Hematopoietic multipotent progenitor cell (in vitro differentiated cells): ENCODE results near the gene PIPOX. TPM values are rescaled to one million over a fixed set of nuclear protein-coding genes. Genes with fewer than 3 reads are reported as not detected.
"Not testable (repeated sequence)": the region's sequence is repeated elsewhere in the genome, so short reads cannot be mapped to it uniquely, and the experiment has no call there.

Experiments
- DNase-seq, 3 donors: peaks; one replicate each; pipeline ENCODE4 v3.0.0-alpha.2; 2011 to 2015; ENCODE audit warnings: low read depth in 2 of 3, low spot score in 2 of 3
- total RNA-seq: library from RNA; depleted of rRNA; stranded (reverse); fragments of >200 nt; gene quantifications from one replicate; pipeline ENCODE4 v1.2.3, GENCODE V29; 2012

Gene PIPOX
- total RNA-seq, 1 donor = 9.7 TPM

DNA sequence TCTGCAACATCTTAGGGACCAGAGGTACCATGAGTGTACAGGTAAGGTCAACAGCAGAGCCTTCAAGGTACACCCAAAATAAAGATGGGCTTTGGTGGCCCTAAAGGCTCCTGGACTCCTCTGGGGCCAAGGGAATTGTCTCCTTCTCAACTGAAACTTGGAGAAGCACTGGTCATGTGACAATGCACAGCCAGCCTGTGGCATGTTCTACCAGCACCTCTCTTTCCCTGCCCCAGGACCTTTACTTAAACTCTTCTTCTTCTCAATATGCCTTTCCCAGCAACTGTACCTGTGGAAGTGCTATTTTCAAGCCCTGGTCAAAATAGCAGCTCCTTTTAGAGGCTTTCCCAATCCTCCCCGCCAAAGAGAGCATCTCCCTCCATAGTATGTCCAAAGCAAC, 28.4 kb downstream of the PIPOX start:
- DNase-seq = no peak

DNA sequence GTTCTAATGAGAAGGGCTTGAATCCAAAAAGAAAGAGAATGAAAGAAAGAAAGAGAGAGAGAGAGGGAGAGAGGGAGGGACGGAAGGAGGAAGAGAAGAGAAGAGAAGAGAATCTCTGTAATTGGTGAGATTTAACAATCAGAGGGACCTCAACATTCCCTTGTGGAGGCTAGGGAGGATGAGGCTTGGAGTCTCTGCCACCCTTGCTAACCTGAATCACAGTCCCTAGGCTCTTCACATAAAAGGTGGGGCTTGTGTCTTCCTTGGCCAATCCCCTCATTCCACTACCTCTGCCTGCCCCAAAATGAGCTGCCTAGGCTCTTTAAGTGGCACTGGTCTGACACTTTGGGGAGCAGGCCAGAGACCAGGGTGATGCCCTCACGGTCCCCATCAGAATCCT, 30.1 kb downstream of the PIPOX start:
- DNase-seq = no peak

DNA sequence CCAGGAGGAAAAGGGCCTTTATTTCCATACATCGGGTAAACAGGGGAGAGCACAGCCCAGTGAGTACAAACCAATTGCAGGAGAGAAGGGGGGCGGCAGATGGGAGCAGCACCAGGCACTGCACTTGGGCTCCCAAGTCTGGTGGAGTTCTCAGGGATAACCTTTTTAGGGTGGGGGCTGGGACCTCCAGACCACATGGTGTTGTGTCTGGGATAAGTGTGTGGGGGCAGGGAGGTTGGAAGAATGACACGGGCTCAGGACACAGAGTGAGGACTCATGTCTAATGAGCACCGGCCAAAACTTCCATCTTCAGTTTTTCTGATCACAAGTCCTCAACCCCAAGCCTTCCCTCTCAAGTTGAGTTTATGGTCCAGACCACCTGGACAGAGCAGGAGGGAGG, 30.6 kb downstream of the PIPOX start:
- no peak for DNase-seq

DNA sequence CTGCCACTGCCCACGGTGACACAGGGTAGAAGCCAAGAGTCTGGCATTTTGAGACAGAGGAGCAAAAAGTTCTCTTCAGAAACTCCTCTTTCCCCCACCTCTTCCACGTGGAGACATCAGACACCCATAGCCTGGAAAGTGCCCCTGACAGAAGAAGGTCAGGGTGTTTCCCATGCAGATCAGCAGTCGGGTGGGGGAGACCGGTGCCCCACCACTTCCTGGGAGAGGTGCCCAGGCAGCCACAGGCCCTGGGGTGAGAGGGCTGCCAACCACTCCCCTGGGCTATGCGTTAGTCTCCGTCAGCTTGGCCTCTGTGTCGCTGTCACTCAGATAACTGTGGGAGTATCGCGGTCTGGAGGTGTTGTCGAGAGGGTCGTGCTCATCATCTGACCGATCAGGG, 31.5 kb downstream of the PIPOX start:
- DNase-seq = no peak

DNA sequence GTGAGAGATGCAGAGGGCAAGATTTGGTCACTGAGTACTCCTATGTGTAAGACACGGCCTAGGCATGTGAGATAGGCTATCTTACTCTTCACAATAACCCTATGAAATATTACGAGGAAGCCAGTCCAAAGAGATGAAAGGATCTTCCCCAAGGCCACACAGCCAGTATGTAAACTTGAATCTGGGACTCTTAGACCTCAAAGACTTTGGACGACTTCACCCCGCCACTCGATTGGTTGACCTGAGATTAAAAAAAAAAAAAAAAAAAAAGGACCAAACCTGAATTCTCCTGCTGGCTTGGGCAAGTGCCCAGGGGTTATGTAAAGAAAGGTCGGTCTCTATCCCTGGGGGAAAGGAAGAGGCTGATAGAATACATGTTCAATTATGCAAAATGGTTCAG, 33.1 kb downstream of the PIPOX start:
- no peak for DNase-seq

DNA sequence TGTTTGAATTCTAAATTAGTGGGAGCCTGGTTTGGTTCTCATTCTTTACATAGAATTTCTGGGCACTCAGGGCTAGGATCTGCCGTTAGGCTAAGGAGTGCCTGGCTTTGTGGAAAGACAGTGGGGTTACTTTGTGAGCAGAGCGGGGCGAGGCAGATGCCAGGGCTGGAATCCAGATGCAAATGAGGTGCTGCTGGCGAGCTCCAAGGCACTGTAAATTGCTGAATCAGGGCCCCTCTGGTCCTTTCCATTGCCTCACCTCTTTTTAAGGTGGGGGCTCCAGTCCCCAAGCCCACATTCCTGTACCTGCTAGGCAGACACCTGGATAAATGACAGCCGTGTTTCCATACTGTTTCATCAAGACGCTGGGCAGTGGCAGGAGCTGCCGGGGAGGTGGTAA, 33.8 kb downstream of the PIPOX start:
- DNase-seq = no peak

DNA sequence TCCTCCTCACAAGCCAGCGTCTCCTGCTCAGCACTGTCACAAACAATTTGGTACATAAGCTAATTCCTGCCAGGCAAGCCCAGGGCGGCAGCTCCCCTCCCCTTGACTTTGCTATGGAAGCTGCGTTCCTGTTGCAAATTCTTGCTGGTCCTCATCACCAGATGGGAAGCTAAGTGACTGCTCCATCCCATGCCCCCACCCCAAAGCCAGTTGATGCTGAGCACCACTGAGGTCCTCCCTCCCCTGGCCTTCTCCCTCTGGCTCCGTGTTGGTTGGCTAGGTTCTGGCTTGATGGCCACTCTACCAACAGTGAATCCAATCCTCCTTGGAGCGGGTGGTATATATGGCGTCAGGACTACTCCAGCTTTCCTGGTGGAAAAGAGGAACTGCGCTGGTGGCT, 34.4 kb downstream of the PIPOX start:
- DNase-seq = no peak

DNA sequence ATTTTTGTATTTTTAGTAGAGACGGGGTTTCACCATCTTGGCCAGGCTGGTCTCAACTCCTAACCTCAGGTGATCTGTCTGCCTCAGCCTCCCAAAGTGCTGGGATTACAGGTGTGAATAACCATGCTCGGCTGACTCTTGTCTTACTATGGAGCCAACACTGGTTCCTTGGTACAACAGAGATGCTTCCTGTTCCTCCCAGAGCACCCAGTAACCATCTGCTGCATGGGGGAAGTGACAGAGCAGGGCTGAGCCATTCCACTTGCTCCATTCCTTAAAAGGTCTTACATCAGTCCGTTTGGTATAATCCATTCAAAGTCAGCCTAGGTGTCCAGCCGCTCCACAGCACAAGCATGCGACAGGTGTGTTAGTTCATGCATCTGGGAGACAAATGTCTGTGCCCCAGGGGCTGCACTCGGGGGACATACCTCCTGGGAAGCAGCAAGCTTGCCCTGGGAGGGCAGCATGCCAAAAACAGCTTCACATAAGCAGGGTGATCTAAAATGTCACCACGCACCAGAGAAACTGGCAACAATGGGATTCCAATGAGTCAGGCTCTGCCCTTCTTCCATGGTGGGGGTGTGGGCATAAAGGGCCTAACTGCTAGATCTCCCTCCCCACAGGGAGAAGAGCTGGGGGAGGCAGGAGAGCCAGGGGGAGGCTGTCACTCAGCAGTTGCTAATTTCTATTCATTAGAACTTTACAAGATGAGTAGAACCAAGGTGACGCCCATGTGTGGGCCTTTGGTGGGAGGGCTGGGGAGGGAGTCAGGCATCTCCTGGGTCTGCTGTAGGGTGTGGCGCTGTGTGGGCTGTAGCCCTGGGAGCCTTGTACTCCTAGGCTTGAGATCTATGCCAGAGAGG, 35.5 kb downstream of the PIPOX start:
- no peak for DNase-seq

DNA sequence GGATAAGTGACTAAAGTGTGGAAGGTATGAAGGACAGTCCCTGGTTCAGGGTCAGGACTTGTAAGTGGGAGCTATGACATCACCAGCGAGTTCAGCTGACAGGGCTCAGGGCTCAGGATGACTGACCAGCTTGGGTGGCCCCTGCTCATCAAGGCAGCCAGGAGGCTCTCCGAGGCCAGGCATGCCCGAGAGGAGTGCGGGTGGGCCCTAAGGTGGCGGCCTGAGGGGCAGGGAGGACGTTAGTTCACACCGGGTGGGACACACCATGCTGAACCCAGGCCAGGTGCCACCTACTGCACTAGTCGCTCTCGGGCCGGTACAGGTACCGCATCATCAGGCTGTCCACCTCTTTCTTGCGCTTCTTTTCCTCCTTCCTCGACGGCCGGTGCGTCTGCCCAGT, 36.5 kb downstream of the PIPOX start:
- no peak for DNase-seq

DNA sequence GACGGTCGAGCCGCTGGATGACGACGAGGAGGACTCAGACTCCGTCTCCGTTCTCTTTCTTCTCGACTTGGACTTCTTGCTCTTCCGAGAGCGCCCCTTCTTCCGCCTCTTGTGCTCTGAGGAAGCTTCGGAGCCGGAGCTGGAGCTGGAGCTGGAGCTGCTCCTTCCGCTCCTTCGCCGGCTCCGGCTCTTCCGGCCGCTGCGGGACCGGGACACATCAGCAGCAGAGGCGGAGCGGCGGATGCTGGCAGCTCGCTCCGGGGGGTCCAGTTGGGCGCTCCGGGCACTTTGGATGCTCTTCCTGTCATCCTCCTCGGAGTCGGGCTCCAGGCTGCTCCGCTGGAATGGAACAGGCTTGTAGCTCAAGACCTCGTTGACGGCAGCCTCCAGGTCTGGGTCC, 36.9 kb downstream of the PIPOX start:
- DNase-seq = no peak

DNA sequence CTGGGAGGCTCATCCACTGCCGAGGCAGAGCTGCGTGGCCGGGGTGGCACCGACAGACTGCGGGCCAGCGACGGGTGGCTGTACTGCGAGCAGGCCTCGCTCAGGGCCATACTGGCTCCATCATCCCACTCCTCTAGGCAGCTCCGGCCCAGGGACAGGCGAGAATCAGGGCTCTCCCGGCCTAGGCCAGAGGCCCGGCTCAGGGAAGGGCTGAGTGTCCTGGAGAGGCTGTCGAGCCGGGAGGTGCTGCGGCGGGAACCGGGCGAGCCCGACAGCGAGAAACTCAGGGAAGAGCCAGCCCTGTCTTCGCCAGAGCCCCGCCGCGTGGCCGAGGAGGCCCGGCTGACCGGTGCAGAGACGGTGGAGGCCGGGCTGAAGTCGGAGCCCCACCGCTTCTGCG, 37.4 kb downstream of the PIPOX start:
- DNase-seq = no peak

DNA sequence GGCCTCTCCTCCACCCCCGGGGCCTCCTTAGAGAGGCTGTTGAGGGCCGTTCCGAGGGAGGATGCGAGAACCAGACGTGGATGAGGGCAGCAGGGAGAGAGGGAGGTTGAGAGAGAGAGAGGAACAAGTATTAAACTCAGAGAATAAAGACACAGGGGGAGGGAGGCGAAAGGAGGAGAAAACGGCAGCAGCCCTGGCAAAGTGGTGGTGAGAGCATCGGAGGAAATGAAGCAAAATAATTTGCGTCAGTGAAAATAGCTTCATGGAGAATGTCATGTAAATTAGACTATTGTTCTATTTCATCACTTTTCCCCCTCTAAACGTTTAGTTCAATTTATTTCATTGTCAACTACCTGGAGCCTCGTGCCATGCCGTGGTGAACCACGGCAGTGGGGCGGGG, 38.0 kb downstream of the PIPOX start:
- no peak for DNase-seq

DNA sequence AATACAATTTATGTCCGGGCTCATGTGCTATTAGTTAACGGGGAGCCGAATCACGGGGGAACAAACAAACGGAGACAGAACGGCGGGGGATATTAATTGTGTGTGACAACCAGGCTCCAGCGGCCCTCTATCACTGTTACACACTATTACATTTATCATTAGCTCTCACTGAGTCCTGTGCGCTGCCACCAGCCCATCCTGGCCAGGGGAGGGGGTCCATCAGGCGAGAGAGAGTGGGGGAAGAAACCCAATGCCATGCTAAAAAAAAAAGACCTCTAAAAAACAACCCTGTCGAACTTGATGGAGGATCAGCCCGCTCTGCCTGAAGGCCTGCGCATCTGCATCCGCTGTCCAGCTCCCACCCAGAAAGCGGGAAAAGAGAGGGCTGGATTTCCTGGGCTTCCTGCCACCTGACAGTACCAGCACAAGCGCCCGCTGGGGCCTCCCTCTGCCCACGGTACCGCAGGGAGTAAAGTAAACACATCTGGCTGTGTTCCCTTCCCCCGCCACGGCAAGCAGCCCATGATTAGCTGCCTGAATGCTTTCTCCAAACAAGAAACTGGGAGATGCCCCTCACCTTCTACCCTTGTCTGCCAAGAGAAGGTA, 41.7 kb downstream of the PIPOX start:
- DNase-seq = no peak

DNA sequence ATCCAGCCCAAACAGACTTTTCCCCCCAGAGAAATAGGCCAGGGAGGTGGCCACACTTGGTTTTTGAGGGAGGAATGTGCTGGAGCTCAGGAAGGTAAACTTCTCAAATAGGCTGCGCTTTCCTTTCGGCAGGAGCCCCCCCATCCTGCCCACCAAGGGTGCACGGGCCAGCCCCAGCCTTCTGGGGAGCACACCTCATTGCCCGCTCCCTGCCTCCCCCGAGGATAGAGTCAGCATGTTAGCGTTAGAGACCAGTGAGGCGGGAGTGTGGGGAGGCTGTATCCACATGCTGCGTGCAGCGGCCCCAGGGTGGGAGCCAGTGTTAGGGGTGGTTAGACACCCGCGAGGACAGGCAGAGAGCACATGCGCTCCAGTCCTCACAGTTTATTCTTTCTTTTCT, 42.3 kb downstream of the PIPOX start:
- no peak for DNase-seq

DNA sequence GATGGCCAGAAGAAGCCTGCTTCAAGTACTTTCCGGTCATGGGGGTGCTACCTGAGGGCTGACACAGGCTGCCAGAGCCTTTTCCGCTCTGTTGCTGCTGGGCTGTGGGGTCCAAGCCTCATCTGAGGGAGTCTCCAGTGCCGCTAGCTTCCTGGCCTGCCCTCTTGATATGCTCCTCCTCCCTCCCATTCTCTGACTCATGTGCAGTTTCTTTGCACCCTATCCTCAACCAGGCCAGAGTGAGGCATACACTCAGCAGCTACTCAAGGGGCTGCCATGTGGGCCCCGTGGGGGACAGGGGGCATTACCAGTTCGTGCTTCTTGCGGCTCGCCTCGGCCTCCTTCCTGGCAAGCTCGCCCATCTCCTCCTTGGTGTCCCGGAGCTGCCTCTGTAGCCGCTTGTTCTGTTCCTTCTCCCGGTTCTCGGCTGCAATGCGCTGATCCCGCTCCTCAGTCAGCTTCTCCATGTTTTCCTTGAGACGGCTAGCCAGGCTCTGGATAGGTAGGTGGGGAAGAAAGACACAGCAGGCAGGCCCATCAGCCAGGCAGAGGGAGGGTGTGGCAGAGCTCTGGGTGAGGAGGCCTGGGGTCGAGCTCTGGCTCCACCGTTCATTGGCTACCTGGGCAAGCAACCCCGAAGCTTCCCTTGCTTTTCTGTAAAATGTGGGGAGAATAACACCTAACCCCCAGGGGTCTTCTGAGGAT, 43.8 kb downstream of the PIPOX start:
- DNase-seq = no peak

DNA sequence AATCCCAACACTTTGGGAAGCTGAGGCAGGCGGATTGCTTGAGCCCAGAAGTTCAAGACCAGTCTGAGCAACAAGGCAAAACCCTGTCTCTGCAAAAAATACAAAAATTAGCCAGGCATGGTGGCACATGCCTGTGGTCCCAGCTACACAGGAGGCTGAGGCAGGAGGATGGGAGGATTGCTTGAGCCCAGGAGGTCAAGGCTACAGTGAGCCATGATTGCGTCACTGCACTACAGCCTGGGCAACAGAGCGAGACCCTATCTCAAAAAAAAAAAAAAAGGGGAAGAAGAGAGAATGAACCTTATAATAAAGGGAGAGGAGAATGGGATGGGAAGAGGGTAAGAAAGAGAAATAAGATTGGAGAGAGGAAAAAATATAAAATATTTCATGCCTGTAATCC, 45.8 kb downstream of the PIPOX start:
- not testable (repeated sequence) for DNase-seq

DNA sequence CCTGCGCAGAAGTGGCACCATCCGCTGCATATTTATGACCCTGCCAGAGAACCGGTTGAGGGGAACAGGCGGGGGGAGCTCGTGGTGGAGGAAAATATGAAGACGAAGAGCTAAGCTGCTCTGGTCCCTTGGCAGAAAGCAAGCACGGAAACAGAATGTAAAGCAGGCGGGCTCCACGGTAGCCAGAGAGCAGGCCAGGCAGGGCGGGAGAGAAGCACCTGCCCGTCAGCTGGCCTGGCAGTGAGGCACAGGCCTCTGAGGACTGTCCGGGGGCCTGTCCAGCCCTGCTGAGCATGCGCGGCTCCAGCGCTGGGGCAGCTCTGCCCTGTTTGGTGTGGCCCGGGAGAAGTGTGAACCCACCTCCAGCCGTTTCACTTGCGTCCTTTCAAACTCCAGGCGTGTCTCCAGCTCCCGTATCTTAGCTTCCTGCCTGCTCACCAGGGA, 46.7 kb downstream of the PIPOX start:
- DNase-seq = no peak

DNA sequence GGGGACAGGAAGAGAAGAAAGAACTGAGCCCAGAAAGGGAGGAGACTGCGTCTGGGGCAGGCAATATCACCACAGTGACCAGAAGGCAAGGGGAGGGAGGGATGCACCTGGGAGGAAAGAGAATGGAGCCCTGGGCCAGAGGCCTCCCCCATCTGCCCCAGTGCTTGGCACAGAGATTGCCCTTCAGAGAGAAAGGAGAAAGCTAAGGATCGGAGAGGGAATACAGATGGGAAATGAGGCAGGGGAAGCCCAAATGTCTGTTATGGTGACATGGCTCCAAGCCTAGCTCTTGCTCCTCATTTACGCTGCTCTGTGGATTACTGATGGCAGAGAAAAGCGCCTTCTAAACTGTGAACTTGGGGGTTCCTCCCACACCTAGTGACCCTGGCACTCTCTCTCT, 47.2 kb downstream of the PIPOX start:
- no peak for DNase-seq

DNA sequence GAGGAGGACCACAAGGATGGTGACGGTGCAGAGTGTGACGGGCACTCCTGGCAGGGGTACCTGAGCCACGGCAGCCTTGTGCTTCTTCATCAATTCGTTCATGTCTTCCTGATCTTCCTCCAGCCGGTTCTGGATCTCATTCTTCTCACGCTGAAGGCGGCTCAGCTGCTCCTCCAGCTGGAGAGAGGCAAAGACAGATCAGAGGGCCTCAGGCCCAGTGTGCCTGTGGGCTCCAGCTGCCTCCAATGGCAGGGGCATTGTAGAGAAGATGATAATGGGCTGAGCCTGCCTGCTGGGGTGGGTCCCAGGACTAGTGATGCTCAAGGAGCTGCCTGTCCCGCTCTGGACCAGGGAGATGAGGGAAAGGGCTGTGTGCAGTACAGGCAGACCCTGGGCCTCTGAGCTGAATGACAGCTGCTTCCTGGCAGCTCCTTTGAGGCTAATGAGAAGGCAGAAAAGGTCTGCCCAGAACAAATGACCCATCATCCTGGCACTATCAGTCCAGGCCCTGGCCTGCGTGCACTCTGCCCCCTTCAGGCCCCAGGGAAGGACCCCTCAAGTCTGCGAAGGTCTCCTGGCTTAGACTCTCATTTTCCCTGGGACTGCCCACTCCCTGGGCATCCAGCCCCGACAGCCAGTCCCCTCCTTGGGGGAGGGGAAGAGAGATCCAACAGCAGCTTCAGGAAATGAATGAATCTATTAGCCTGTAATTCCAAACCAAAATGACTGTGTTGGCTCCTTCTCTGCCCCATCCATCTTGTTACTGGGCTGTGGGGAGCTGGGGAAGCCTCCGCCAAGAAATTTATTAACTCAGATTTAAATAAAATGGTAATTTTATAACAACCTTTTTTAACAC, 48.0 kb downstream of the PIPOX start:
- no peak for DNase-seq

DNA sequence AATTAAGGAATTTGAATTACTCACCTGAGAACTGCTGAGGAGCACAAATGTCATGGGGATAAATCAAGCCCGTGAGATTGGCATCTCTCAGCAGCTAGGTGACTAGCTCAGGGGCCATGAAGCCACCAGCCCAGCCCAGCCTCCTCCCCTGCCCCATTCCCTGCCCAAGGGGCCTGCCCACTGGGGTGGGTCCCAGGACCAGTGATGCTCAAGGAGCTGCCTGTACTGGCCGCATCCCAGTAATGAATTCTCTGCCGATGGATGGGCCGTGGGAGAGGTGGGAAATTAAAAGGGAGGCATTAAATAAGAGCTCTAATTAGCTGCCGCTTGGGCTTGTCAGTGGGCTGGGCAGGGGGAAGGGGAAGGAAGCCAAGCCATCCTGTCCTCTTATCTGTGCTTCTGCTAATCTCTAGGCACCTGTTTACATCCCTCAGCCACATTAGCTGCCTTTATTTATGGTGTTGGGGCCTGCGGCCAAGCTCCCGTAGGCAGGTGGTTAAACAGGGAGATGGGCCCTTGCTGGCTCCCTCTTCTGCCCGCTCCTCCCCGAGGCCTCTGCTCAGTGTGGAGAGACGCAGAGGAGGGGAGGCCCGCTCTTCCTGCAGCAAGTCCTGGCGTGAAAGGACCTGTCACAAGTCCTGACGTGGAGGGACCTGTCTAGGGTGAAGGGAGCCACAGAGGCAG, 48.8 kb downstream of the PIPOX start:
- peak in 1 of 3 donors; percentile 7 for DNase-seq
